Endothelial cell of umbilical vein (primary cell): ENCODE measurements around the gene AKT1.

Source experiments
- JUN ChIP-seq: IDR thresholded peaks from 2 replicates; pipeline ENCODE4 v1.6.1; 2011; ENCODE audit warnings: borderline replicate concordance, low read depth; ENCODE audit not compliant: insufficient read length, insufficient read depth
- MYC ChIP-seq: IDR thresholded peaks from one replicate; pipeline ENCODE4 v1.6.1; 2011; ENCODE audit warnings: mild to moderate bottlenecking, low read depth, low read length
- TF ChIP-seq, protein P1 (sequence below), 2 donors: IDR thresholded peaks; 1 replicate in 1 of 2; 2 replicates in 1 of 2; pipeline ENCODE4 v1.5.1; 2011; ENCODE audit warnings: low read length in 2 of 2, mild to moderate bottlenecking in 2 of 2, moderate library complexity in 2 of 2, control low read depth in 1 of 2, inconsistent platforms in 1 of 2, low read depth in 1 of 2; ENCODE audit not compliant: insufficient read depth in 1 of 2; ENCODE audit errors: extremely low read depth in 1 of 2

DNA sequence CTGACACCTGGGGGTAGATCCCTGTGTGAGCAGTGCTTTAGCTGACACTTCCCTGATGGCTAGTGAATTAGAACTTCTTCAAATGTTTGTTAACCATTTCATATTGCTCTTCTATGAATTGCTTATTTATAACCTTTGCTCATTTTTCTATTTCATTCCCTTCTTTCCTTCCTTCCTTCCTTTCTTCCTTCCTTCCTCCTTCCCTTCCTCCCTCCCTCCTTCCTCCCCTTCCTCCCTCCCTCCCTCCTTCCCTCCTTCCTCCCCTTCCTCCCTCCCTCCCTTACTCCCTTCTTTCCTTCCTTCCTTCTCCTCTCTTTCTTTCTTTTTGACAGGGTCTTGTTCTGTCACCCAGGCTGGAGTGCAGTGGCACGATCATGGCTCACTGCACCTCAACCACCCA is 46.2 kb upstream of the AKT1 start:
- no peak for TF ChIP-seq MYC
- no peak for TF ChIP-seq JUN
- TF ChIP-seq, protein P1, sequence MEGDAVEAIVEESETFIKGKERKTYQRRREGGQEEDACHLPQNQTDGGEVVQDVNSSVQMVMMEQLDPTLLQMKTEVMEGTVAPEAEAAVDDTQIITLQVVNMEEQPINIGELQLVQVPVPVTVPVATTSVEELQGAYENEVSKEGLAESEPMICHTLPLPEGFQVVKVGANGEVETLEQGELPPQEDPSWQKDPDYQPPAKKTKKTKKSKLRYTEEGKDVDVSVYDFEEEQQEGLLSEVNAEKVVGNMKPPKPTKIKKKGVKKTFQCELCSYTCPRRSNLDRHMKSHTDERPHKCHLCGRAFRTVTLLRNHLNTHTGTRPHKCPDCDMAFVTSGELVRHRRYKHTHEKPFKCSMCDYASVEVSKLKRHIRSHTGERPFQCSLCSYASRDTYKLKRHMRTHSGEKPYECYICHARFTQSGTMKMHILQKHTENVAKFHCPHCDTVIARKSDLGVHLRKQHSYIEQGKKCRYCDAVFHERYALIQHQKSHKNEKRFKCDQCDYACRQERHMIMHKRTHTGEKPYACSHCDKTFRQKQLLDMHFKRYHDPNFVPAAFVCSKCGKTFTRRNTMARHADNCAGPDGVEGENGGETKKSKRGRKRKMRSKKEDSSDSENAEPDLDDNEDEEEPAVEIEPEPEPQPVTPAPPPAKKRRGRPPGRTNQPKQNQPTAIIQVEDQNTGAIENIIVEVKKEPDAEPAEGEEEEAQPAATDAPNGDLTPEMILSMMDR (IDR thresholded peaks at IDR 0.05; ENCODE audit: extremely low read depth in 1 of 2, insufficient read depth in 1 of 2, low read depth in 1 of 2, low read length in 2 of 2), result no peak
